K562 (cell line): Measurements from ENCODE around the gene BCL2L1. TPM values are rescaled to one million over a fixed set of nuclear protein-coding genes. Genes with fewer than 3 reads are reported as not detected.

Source experiments
- CHCHD3 ChIP-seq: fragments of 250-450 bp; sonication (Bioruptor Pico); IDR thresholded peaks from 2 replicates; pipeline ENCODE4 v2.1.2; 2022; ENCODE audit warnings: mild to moderate bottlenecking
- DIDO1 ChIP-seq: fragments of 450-650 bp; IDR thresholded peaks from 2 replicates; pipeline ENCODE4 v1.6.1; 2016; ENCODE audit warnings: low read depth, missing biosample characterization, missing genetic modification characterization
- EP400 ChIP-seq: fragments of 450-650 bp; IDR thresholded peaks from 2 replicates; pipeline ENCODE4 v1.6.1; 2017; ENCODE audit warnings: antibody characterized with exemption, mild to moderate bottlenecking, moderate library complexity
- FIP1L1 ChIP-seq: fragments of 200-400 bp; formaldehyde crosslinking; IDR thresholded peaks from 2 replicates; pipeline ENCODE4 v1.6.1; 2018; ENCODE audit warnings: mild to moderate bottlenecking, low read depth, low read length; ENCODE audit not compliant: poor library complexity, severe bottlenecking
- HDAC2 ChIP-seq: fragments of 450-650 bp; IDR thresholded peaks from 2 replicates; pipeline ENCODE4 v1.6.1; 2016; ENCODE audit warnings: mild to moderate bottlenecking
- PYGO2 ChIP-seq: fragments of 450-650 bp; IDR thresholded peaks from 2 replicates; pipeline ENCODE4 v1.6.1; 2016; ENCODE audit warnings: mild to moderate bottlenecking, missing genetic modification characterization, moderate library complexity, missing compliant biosample characterization
- RB1 ChIP-seq: fragments of 450-650 bp; IDR thresholded peaks from 2 replicates; pipeline ENCODE4 v1.6.1; 2017; ENCODE audit warnings: low read depth, mild to moderate bottlenecking
- ZEB2 ChIP-seq: fragments of 450-650 bp; IDR thresholded peaks from 2 replicates; pipeline ENCODE4 v1.6.1; 2016
- polyA plus RNA-seq, 8 experiments: library from polyadenylated mRNA; depleted of rRNA in 4 of 8; stranded (reverse) in 5 of 8; unstranded in 3 of 8; fragments of >200 nt; fragmentation: Nextera tagmentation in 2 of 8; fragmentation: Illumina TruSeq in 1 of 8; extraction: Ambion mirVana in 2 of 8; extraction: Trizol in 1 of 8; gene quantifications; 2 replicates each; pipeline versions ENCODE4 v1.2.1 to v1.2.3, GENCODE V29; 2011 to 2014; ENCODE audit warnings: inconsistent platforms in 1 of 8, missing spikeins in 1 of 8
- total RNA-seq, 7 experiments: library from RNA; depleted of rRNA in 6 of 7; stranded (reverse); fragments of >200 nt in 6 of 7; fragmentation: Illumina TruSeq in 2 of 7; extraction: Trizol in 2 of 7; gene quantifications; 2 replicates each; pipeline versions ENCODE4 v1.2.1 to v1.2.3, GENCODE V29; 2011 to 2021; ENCODE audit warnings: low replicate concordance in 1 of 7
- TF ChIP-seq, protein P1 (sequence below): fragments of 250-450 bp; sonication (Bioruptor Pico); IDR thresholded peaks from 2 replicates; pipeline ENCODE4 v1.4.0; 2020
- TF ChIP-seq, protein P2 (sequence below): sonication (generic); formaldehyde crosslinking; IDR thresholded peaks from 2 replicates; pipeline ENCODE4 v1.8.1; 2022; ENCODE audit warnings: missing genetic modification reagents
- TF ChIP-seq, protein P3 (sequence below): fragments of 450-650 bp; IDR thresholded peaks from 2 replicates; pipeline ENCODE4 v1.6.1; 2016; ENCODE audit warnings: antibody characterized with exemption

Gene BCL2L1
- total and polyA plus RNA-seq, 9 of the 15 experiments (the other 6 are each of a cell fraction or from before 2014, with no cell fraction given) = 3.3 to 182 (median 120) TPM

DNA sequence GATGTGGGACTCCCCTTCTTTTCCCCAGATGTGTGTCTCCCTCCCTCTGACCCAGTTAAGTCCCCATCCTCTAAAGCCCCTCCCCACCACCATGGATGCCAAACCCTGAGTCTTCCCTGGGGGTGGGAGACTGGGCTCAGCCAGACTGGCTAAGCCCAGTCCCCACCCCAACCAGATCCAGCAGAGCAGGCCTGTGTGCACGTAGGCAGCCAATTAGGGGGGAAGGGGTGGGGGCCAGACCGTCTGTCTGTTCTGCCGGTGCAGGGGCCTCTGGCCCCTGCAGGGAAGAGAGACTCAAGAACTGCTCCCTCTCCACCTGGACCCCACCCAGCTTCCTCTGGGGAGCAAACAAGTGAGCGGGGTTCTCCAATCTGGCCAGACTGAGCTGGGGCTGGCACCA, 84.4 kb downstream of the BCL2L1 start (continued):
- TF ChIP-seq, protein P1, sequence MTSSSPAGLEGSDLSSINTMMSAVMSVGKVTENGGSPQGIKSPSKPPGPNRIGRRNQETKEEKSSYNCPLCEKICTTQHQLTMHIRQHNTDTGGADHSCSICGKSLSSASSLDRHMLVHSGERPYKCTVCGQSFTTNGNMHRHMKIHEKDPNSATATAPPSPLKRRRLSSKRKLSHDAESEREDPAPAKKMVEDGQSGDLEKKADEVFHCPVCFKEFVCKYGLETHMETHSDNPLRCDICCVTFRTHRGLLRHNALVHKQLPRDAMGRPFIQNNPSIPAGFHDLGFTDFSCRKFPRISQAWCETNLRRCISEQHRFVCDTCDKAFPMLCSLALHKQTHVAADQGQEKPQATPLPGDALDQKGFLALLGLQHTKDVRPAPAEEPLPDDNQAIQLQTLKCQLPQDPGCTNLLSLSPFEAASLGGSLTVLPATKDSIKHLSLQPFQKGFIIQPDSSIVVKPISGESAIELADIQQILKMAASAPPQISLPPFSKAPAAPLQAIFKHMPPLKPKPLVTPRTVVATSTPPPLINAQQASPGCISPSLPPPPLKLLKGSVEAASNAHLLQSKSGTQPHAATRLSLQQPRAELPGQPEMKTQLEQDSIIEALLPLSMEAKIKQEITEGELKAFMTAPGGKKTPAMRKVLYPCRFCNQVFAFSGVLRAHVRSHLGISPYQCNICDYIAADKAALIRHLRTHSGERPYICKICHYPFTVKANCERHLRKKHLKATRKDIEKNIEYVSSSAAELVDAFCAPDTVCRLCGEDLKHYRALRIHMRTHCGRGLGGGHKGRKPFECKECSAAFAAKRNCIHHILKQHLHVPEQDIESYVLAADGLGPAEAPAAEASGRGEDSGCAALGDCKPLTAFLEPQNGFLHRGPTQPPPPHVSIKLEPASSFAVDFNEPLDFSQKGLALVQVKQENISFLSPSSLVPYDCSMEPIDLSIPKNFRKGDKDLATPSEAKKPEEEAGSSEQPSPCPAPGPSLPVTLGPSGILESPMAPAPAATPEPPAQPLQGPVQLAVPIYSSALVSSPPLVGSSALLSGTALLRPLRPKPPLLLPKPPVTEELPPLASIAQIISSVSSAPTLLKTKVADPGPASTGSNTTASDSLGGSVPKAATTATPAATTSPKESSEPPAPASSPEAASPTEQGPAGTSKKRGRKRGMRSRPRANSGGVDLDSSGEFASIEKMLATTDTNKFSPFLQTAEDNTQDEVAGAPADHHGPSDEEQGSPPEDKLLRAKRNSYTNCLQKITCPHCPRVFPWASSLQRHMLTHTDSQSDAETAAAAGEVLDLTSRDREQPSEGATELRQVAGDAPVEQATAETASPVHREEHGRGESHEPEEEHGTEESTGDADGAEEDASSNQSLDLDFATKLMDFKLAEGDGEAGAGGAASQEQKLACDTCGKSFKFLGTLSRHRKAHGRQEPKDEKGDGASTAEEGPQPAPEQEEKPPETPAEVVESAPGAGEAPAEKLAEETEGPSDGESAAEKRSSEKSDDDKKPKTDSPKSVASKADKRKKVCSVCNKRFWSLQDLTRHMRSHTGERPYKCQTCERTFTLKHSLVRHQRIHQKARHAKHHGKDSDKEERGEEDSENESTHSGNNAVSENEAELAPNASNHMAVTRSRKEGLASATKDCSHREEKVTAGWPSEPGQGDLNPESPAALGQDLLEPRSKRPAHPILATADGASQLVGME = no peak
- TF ChIP-seq, protein P2, sequence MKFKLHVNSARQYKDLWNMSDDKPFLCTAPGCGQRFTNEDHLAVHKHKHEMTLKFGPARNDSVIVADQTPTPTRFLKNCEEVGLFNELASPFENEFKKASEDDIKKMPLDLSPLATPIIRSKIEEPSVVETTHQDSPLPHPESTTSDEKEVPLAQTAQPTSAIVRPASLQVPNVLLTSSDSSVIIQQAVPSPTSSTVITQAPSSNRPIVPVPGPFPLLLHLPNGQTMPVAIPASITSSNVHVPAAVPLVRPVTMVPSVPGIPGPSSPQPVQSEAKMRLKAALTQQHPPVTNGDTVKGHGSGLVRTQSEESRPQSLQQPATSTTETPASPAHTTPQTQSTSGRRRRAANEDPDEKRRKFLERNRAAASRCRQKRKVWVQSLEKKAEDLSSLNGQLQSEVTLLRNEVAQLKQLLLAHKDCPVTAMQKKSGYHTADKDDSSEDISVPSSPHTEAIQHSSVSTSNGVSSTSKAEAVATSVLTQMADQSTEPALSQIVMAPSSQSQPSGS (CRISPR knock-in tag) = no peak
- TF ChIP-seq, protein P3, sequence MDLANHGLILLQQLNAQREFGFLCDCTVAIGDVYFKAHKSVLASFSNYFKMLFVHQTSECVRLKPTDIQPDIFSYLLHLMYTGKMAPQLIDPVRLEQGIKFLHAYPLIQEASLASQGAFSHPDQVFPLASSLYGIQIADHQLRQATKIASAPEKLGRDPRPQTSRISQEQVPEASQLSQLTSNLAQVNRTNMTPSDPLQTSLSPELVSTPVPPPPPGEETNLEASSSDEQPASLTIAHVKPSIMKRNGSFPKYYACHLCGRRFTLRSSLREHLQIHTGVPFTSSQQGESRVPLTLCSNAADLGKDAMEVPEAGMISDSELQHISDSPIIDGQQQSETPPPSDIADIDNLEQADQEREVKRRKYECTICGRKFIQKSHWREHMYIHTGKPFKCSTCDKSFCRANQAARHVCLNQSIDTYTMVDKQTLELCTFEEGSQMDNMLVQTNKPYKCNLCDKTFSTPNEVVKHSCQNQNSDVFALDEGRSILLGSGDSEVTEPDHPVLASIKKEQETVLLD = no peak
- TF ChIP-seq EP400 (no peak), RB1 (no peak), PYGO2 (no peak), DIDO1 (no peak), ZEB2 (no peak), FIP1L1 (no peak), CHCHD3 (CRISPR knock-in tag) (no peak), HDAC2 (no peak)
